Superior temporal gyrus (tissue), 1 donor: ENCODE results near the gene GAMT.
"Not testable (repeated sequence)": the region's sequence is repeated elsewhere in the genome, so short reads cannot be mapped to it uniquely, and the experiment has no call there.

Experiments used
- DNase-seq: peaks from one replicate; pipeline ENCODE4 v3.0.0-alpha.2; 2016; ENCODE audit errors: extremely low spot score

GAMT gene

DNA sequence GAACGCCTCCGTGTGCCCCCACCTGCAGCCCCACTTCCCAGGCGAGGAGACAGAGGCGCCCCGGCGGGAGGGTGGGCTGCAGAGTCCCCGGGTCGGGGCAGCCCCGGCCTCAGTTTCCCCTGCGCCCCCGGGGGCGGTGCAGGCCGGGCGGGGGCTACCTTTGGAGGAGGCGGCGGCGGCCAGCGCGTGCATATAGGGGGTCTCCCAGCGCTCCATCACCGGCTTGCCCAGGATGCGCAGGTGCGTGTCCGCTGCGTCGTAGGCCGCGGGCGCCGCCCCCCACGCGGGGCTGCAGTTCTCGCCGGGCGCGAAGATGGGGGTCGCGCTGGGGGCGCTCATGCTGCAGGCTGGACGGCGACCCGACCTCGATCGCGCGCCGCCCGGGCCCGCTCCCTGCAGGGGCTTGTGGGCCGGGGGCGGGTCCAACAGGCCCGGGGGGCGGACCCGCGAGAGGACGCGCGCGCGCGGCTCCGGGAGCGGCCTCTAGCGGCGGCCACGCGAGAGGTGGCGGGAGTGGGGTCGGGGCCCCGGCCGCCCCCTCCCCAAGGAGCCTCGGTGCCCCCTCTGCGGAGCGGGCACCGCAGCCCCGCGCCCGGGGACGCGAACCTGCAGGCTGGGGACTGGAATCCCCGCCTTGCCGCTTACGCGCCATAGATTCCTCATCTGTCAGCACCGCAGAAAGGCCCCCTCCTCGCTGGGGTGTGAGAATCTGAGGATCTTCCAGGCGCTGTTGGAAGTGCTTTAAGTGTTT, at the start of gene GAMT:
Gene GAMT, minus strand, starts transcription at position 405 of the 751 bp plus-strand sequence. Its CDS starts 66 bp downstream, at position 339.
- no peak for DNase-seq

DNA sequence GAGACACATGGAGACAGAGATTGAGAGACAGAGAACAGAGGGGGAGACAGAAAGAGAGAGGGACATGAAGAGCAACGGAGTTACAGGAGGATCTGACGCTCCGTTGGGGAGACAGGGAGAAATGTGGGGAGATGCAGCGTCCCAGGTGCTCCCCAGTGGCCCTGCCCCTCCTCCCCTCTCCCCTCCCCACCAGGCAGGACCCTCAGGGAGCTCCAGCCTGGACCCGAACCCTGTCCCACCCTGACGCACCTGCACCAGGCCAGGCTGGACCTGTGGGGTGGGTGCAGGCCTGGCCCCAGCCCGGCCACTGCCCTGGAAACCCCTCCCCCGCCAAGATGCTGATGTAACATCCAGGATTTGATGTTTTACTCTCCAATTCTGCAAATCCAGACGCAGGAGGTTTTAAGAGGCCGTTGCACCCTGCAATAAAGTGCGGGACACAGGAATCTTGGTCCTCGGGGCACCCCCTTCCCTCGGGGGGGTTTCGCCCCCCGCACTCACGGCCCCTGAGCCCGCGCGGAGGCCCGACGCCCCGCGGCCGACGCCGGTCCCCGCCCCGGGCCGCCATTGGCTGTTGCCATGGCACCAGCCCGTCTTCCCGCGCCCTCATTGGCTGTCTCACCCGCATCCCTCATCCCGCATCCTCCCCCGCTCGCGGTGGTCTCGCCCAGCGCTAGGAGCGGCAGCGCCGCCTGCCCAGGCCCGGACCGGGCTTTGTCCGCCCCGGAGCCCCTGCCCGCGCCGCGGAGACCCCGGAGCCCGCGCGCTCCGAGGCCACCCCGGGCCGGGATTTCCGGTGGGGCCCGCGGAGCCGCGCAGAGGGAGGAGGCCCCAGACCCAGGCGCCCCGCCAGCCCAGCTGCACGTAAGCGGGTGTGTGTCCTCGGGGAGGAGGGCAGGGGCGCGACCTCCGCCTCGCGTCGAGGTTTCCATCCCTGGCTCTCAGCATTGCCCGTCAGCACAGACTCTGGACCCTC, 48.4 kb upstream of the GAMT start, which contains the start of gene APC2:
Gene APC2, plus strand, starts transcription at position 655 of the 976 bp plus-strand sequence. CDS start 2,881 bp downstream, outside the sequence.
- peak; percentile 91 for DNase-seq

DNA sequence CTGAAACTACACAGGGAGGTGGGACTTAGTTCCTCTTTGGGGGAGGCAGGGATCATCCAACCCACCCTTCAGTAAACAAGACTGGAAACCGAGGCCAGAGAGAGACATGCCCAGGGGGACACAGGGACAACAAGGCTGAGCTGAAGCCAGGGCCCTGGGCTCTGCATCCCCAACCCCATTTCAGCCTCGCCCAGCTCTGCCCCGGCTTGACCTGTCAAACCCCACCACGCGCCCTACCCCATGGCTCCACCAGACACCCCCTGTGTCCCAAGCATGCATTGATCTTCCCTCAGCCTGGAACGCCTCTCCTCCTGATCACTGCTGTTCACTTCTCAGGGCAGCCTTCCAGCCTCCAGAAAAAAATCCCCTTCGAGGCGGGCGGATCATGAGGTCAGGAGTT, 46.6 kb upstream of the GAMT start:
- DNase-seq = no peak

DNA sequence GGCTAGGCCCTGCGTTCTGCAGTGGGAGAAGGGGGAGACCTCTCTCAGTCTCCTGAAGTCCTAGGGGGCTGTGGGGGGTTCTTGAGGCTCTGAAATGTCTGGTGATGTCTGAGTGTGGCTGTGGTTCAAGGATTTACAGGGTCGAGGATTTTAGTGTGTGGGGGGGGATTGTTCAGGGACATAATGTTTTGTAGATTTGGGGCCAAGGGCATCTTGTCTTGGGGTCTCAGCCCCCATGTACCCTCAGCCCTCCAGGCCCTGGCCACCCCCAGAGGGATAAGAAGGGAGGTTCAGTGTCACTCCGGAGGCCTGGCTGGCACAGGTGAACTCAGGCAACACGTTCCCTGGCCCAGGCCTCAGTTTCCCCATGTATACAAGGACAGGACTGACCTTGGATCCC, 46.2 kb upstream of the GAMT start:
- no peak for DNase-seq

DNA sequence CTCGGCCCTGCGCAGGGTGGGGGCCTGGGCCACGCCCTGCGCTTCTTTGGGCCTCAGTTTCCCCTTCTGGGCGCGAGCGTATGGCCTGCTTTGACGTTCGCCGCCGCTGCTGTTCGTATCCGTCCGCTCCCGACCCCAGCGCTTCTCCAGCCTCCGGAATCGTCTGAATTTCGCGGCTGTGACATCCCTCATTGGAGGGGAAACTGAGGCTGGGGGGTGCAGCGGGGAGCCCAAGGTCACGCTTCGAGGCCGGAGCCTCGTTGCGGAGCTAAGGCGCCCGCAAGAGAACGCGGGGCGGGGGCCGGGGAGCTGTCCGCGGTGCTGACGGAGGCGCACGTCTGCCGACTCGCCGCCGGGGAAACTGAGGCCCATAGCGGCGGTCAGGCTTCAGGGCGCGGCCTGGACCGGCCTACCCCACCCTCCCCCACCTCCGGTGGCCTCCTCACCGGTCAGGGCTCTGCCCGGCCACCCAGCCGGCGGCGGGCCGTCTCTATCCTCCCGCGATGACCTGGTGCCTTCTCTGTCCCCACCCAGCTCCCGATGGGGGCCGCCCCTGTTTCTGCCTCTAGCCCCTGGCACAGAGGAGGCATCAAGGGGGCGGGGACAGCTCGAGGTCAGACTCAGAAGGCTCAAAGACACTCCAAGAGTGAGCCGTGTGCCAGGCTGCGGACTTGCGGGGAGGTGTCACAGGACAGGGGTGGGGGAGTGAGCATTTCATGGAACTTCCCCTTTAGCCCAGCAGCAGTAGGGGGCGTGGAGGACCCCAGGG, 45.6 kb upstream of the GAMT start:
- DNase-seq = no peak

DNA sequence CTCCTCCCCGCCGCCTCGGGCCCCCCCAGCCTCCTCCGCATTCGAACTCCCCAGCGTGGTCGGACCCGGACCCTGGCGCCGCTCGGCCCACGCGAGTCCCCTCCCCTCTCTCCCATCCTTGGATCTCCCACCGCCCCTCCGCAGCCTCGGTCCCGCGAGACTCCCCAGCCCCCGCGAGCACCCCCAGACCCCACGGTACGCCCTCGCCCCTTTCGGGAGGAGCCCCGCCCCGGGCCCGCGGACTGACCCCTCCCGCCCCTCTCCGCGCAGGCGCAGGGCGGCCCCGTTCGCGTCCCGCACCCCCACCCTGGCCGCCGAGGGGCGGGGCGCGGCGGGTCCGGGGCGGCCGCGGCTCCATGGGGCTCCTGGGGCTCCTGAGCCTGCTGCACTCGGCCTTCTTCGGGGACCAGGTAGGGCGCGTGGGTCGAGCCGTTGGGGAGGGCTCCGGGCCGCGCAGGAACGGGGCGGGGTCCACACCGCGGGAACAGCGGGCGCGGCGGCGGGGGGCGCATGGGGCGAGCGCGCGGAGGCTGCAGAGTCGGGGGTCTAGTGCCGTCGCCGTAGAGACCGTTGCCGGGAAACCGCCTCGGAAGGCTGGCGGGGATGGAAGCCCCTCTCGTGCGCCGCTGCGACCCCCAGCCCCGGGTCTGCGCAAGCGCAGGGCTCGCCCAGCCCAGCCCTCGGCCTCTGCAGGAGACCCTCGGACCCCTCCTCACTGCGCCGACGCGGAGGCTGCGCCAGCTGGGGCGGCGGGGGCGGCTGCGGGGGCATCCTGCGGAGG, 44.8 kb upstream of the GAMT start:
- DNase-seq = peak; percentile 24

DNA sequence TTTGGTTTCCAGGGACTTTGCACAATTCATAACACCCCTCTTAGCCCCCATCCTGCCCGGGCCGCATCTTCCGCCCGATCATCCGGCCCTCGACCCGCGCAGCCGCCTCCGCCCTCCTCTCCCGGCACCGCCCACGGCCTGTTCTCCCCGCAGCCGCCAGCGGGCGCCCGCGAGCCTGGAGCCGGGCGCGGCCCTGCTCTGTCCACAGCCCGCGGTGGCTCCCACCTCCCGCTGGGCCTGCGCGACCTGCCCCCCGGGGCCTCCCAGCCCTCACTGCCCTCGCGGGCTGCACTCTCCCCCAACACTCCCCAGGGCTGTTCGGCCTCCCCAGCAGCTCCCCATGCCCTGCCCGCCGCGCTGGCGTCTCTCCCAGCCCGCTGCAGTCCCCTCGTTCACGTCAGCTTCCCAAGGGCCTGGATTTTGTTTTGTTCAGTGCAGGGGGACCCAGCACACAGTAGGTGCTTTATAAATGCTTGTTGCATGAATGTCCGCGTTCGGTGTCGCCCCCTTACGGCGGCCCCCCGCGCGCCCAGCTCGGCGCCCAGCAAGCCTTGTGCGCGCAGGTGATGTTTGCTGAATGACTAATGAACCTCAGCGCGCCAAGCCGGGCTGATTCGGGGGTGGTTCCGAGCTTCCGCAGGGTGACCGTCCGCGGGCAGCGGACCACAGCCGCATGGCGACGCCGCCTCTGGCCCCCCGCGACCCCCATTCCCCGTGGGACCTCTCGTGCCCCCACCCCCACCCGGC, 44.0 kb upstream of the GAMT start:
- peak; percentile 77 for DNase-seq

DNA sequence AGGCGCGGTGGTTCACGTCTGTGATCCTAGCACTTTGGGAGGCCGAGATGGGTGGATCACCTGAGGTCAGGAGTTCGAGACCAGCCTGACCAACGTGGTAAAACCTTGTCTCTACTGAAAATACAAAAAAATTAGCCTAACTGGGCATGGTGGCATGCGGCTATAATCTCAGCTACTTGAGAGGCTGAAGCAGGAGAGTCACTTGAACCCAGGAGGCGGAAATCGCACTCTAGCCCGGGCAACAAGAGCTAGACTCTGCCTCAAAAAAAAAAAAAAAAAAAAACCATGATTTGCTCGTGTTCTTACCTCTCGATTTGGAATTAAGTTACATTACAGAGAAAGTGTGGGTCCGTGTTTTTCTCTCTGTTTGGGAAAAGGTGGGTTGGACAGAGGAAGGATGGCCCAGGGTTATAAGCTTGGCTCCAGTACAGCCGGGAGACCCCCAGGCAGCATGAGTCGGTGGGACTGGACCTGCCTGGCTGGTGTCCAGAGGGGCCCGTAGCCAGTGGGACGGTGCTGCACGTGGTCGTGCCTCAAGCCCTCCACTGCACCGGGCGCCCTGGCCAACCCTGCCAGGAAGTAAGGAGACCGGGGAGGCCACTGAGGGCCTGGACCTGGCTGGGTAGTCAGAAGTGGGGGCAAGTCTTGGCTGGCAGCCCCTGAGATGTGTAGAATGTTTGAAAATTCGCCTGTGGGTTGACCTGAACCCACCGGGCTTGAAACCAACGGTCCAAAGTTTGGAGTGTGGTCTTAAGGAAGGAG, 40.5 kb upstream of the GAMT start:
- DNase-seq = no peak

DNA sequence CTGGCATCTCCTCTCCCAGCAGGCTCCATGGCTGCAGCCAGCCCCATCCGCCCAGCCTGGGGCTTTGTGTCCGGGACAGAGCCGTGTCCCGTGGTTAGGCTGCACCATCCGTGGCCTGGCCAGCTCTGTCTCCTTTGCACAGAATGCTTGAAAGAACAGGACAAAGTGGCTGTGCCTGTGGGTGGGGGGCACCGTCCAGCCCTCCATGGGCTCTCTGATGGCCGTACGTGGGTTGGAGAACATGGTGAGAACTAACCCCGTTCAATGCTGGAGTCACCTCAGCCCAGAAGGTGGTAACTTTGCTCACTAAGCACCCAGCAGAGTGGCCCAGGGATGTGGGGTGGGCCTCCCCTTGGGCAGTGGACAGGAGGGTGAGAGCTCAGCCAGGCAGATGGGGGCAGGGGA, 39.7 kb upstream of the GAMT start:
- no peak for DNase-seq

DNA sequence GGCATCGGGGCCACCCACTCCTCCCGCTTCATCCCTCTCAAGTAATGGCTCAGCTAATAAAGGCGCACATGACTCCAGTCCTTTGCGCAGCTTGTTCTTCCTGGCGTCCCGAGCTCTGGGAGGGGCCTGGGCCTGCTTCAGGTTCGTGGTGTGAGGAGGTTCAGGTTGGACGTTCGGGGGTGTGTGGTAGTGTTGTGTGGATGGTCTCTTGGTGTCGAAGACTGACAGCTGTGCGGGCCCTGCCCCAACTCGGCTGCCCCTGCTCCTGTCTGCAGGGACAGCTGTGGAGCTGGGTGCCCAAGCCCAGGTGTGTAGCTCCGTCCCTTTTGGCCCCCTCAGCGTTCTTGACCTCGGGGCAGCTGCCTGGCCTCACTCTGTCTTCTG, 39.1 kb upstream of the GAMT start:
- DNase-seq = no peak

DNA sequence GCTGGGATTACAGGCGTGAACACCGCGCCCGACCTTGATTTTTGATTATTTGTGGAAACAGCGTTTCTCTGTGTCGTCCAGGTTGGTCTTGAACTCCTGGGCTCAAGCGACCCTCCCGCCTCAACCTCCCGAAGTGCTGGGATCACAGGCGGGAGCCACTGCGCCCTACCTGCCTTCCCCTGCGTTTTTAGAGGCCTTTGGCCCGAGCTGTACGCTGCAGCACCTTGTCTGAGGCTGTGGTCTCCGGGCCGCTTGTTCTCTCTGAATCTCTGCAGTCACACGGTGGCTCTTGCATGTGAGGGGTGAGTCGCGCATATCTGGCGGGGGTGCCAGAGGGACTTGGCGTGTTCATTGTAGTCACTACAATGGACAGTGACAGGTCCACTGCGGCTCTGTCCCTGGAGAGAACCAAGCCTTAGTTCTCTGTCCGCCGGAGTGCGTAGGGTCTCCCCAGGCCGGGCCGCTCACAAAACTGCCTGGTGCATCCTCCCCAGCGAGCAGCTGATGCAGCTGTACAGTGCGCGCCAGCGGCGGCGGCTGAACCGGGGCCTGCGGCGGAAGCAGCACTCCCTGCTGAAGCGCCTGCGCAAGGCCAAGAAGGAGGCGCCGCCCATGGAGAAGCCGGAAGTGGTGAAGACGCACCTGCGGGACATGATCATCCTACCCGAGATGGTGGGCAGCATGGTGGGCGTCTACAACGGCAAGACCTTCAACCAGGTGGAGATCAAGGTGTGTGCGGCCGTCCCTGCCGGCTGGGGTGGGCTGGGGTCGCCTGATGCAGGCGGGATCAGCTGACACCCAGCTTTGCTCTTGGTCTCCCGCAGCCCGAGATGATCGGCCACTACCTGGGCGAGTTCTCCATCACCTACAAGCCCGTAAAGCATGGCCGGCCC, 38.4 kb upstream of the GAMT start:
- not testable (repeated sequence) for DNase-seq

DNA sequence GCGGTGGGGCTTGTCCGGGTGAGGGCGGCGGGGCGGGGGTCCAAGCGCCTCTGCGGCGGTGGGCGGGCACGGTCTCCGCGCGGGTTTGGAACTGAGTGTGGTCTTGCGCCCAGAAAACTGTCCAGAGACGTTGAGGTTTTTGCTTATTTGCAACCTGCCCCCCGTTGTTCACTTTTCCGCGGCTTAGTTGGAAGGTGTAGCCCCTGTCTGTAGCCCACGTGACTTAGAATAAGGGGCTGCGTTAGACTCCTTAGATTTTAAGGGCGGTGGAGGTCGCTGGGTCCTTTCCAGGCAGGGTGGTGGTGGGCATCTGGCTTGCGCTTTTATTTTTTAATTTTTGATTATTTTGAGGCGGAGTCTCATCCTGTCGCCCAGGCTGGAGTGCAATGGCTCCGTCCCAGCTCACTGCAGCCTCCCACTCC, 37.6 kb upstream of the GAMT start:
- no peak for DNase-seq

DNA sequence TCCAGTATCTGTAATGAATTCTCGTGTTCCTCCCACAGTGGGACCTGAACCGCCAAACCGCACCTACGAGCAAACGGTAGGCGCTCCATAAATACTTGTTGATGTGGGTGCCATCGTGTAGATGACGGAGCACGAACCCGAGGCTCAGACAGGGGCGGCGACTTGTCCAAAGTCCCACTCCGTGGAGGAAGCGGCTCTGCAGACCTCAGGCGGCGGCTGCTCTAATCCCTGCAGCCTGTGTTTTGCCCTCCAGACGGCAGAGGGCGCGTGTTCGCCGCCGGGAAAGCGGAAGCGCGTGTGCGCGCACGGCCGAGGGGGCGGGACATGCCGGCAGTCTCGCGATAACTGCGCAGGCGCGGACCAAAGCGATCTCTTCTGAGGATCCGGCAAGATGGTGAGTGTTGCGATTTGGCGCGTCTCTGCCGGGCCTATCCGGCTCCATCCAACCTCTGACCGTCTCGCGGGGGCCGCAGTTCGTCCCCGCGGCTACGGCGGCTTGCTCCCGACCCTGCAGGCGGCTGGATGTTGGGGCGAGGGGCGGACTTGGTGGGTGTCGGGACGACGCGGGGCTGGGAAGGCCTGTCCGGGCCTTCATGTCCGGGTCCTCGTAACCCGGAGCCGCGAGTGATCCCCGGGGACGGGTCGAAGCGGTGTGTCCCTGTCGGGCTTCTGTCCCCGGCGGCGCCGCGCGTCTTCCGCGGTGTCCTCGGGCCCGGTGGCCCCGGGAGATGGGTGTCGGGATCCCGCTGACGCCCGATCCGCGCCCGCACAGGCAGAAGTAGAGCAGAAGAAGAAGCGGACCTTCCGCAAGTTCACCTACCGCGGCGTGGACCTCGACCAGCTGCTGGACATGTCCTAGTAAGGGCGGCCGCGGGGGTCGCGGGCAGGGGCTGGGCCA, 36.9 kb upstream of the GAMT start, which contains the start of gene RPS15:
Gene RPS15, plus strand, starts transcription at position 362 of the 898 bp plus-strand sequence. Its CDS starts 30 bp downstream, at position 392.
- peak; percentile 95 for DNase-seq

DNA sequence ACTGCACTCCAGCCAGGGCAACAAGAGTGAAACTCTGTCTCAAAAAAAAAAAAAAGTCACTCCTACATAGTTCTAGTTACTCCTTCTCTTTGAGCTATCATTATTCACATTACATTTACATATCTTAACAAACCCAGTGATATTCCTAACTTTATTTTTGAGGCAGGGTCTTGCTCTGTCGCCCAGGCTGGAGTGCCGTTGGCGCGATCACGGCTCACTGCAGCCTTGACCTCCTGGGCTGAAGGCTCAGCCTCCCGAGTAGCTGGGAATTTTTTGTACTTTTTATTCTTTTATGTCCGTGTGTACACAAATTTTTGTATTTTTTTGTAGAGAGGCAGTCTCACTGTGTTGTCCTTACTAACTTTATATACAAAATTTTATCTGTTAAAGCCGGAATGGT, 36.3 kb upstream of the GAMT start:
- DNase-seq = no peak

DNA sequence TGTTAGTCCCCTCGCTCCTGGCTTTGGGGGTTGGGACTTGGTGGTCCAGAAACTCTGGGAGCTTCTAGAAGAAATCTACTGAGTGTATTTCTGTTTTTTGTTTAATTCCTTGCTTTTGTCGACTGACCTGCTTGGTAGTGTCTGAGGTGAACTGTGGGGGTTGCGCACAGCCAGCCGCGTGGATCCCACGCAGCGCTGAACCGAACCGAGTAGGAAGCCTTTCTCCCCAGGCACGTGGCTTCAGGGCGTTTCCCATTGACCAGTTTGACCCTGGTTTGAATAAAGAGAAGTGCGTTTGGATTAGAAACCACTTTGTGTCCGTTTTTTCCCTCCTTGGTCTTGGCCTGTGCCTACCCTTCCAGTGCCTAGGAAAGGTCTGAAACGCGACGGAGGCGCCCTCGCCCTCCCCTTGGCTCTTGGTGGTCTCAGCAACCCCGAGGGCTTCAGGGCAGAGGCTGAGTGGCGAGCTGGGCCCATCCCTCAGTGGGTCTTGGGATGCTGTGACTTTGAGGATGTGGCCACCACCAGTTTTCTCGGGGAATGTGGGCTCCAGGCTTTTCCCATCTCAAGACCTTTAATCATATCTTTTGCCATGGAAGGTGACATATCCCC, 34.1 kb upstream of the GAMT start:
- DNase-seq = no peak

DNA sequence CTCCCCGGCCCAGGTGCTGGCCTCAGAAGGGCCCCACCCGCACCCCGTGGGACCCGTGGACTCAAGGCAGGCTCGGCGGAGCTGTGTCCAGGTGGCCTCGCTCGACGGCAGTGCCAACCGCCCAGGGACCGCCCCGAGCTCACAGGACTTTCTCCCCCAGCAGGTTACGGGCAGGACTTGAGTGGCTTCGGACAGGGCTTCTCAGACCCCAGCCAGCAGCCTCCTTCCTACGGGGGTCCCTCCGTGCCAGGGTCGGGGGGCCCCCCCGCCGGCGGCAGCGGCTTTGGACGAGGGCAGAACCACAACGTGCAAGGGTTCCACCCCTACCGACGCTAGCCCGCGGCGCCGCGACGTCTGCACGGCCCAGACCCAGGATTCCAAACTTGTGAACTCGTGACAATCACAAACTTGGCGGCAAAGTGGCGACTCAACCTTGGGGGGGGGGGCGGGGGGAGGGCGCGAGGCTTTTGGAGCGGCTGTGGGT, 33.3 kb upstream of the GAMT start:
- no peak for DNase-seq

DNA sequence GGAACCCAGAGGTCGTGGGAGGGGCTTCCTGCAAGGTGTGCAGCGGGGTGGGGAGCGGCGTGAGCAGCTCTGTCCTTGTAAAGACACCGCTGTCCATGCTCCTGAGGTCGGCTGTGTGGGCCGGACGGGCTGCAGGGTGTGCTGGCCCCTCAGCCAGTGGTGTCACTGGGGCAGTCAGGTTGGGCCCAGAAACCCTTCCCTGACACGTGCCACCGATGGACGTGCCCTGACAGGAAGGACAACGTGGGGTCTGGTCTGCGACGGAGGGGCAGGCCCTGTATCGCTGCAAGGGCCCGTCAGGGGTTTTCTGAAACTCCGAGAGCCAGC, 32.7 kb upstream of the GAMT start:
- DNase-seq = no peak
